ENCODE results near the gene CACNG1. TPM values are rescaled to one million over a fixed set of nuclear protein-coding genes. Genes with fewer than 3 reads are reported as not detected.
A peak's percentile ranks its signal among the peaks of the same experiment; 100 is the strongest.

Gene CACNG1
- total RNA-seq, 1 experiment from 2014 or later, result not detected

DNA sequence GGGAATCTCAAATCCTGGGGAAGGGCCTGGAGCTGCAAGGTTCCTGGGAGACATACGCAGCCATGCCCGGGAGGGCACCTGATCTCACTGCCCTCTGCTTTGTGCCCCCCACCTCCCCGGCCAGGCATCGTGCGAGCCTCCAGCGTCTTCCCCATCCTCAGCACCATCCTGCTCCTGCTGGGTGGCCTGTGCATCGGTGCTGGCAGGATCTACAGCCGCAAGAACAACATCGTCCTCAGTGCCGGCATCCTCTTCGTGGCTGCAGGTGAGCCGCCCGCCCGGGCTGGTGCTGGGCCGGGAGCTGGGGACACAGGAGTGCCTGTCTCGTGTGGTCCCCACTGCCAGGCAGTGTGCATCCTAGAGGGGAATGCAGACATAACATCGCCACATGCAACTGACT, 19.6 kb upstream of the CACNG1 start:
- H3K4me3 Mint-ChIP-seq, result no peak overlapping the region
- H2BK20ac ChIP-seq (ENCODE audit: low read depth, low read length, poor library complexity, severe bottlenecking), result no peak overlapping the region
- no peak overlapping the region for H3K27ac ChIP-seq (ENCODE audit: insufficient read length, low read depth, low read length)
- H3K27ac Mint-ChIP-seq, result peak overlapping the region in 1 of 3 experiments; percentile 49; a peak in 1 of 7 replicates
- H3K23me2 ChIP-seq (ENCODE audit: insufficient read length, low read depth, low read length, poor library complexity, severe bottlenecking), result no peaks in the 10 kb centered on the region
- no peaks in the 10 kb centered on the region for H3K27me3 Mint-ChIP-seq (ENCODE audit: low read depth)
- no peak overlapping the region for H3K14ac ChIP-seq (ENCODE audit: insufficient read depth, low read length)
- no peak for DNase-seq
- WGBS (ENCODE audit: extremely low coverage, insufficient read length, low lambda C conversion rate), result no CpG with 5 or more reads among the region's 17 CpGs
- H3K9me3 ChIP-seq (ENCODE audit: control insufficient read depth, low read depth, low read length), result no peaks in the 10 kb centered on the region
- no peak overlapping the region for H2BK15ac ChIP-seq (ENCODE audit: low read depth, low read length)
- no peak overlapping the region for H2BK12ac ChIP-seq (ENCODE audit: insufficient read length, low read depth, low read length)
- no peak overlapping the region for H2BK120ac ChIP-seq (ENCODE audit: low read depth, low read length, poor library complexity, severe bottlenecking)
- H4K8ac ChIP-seq (replicated peaks; ENCODE audit: insufficient read length, low read depth, low read length), result no peak overlapping the region
- no peak overlapping the region for H3K18ac ChIP-seq (ENCODE audit: insufficient read length, low read depth, low read length)
- H4K5ac ChIP-seq (ENCODE audit: insufficient read length, low read depth, low read length), result no peak overlapping the region
- no peak overlapping the region for H2AFZ ChIP-seq (ENCODE audit: low read length)
- no peak overlapping the region for H3K4me2 ChIP-seq (ENCODE audit: insufficient read depth, insufficient read length, low read length)
- H3K9me3 Mint-ChIP-seq, result no peaks in the 10 kb centered on the region
- no peak overlapping the region for H3K4ac ChIP-seq (ENCODE audit: low read depth, low read length)
- H3K27me3 ChIP-seq (ENCODE audit: insufficient read depth, low read length), result no peaks in the 10 kb centered on the region
- no peaks in the 10 kb centered on the region for H4K20me1 ChIP-seq (ENCODE audit: control insufficient read depth, insufficient read depth, insufficient read length)
- no peak overlapping the region for H2BK5ac ChIP-seq (ENCODE audit: insufficient read length, low read length)
- H3K9ac ChIP-seq (ENCODE audit: extremely low read depth, insufficient read length, low read length), result no peak overlapping the region
- H3K4me1 Mint-ChIP-seq, result peaks cover 0 to 2% of the 10 kb centered on the region in 2 experiments; a peak in 3 of 4 replicates
- H3K23ac ChIP-seq (ENCODE audit: insufficient read length, low read depth, low read length), result no peak overlapping the region
- H3T11ph ChIP-seq (ENCODE audit: low read length), result no peak overlapping the region
- H3K36me3 Mint-ChIP-seq (ENCODE audit: insufficient read depth in 1 of 3, low read depth in 3 of 3), result no peaks in the 10 kb centered on the region
- no peak overlapping the region for H4K91ac ChIP-seq (ENCODE audit: insufficient read length, low read depth, low read length)
- no peak overlapping the region for H2AK5ac ChIP-seq (ENCODE audit: insufficient read length, low read length)
- no peaks in the 10 kb centered on the region for H3K79me2 ChIP-seq (ENCODE audit: insufficient read depth, low read length)
- H3K56ac ChIP-seq (ENCODE audit: insufficient read length, low read depth, low read length), result no peak overlapping the region
- H3K4me1 ChIP-seq (ENCODE audit: insufficient read depth, low read length), result no peaks in the 10 kb centered on the region
- H3K79me1 ChIP-seq (ENCODE audit: insufficient read depth, low read depth, low read length, poor library complexity, severe bottlenecking), result no peaks in the 10 kb centered on the region
- TF ChIP-seq, protein P1, sequence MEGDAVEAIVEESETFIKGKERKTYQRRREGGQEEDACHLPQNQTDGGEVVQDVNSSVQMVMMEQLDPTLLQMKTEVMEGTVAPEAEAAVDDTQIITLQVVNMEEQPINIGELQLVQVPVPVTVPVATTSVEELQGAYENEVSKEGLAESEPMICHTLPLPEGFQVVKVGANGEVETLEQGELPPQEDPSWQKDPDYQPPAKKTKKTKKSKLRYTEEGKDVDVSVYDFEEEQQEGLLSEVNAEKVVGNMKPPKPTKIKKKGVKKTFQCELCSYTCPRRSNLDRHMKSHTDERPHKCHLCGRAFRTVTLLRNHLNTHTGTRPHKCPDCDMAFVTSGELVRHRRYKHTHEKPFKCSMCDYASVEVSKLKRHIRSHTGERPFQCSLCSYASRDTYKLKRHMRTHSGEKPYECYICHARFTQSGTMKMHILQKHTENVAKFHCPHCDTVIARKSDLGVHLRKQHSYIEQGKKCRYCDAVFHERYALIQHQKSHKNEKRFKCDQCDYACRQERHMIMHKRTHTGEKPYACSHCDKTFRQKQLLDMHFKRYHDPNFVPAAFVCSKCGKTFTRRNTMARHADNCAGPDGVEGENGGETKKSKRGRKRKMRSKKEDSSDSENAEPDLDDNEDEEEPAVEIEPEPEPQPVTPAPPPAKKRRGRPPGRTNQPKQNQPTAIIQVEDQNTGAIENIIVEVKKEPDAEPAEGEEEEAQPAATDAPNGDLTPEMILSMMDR (conservative IDR thresholded peaks at IDR 0.05), result no peak

All from H9 (cell line).